K562 (cell line): Measurements from ENCODE around the gene CRNKL1. TPM values are rescaled to one million over a fixed set of nuclear protein-coding genes. Genes with fewer than 3 reads are reported as not detected.

Experiments
- TRIM28 ChIP-seq: fragments of 450-650 bp; IDR thresholded peaks from 2 replicates; pipeline ENCODE4 v1.6.1; 2017
- ZNF212 ChIP-seq: fragments of 450-650 bp; formaldehyde crosslinking; IDR thresholded peaks from 2 replicates; pipeline ENCODE4 v1.4.0; 2020; ENCODE audit warnings: mild to moderate bottlenecking
- ZNF3 ChIP-seq: fragments of 250-450 bp; sonication (Bioruptor Pico); IDR thresholded peaks from 2 replicates; pipeline ENCODE4 v1.5.0; 2021; ENCODE audit warnings: mild to moderate bottlenecking, moderate library complexity
- polyA plus RNA-seq, 8 experiments: library from polyadenylated mRNA; depleted of rRNA in 4 of 8; stranded (reverse) in 5 of 8; unstranded in 3 of 8; fragments of >200 nt; fragmentation: Nextera tagmentation in 2 of 8; fragmentation: Illumina TruSeq in 1 of 8; extraction: Ambion mirVana in 2 of 8; extraction: Trizol in 1 of 8; gene quantifications; 2 replicates each; pipeline versions ENCODE4 v1.2.1 to v1.2.3, GENCODE V29; 2011 to 2014; ENCODE audit warnings: inconsistent platforms in 1 of 8, missing spikeins in 1 of 8
- total RNA-seq, 7 experiments: library from RNA; depleted of rRNA in 6 of 7; stranded (reverse); fragments of >200 nt in 6 of 7; fragmentation: Illumina TruSeq in 2 of 7; extraction: Trizol in 2 of 7; gene quantifications; 2 replicates each; pipeline versions ENCODE4 v1.2.1 to v1.2.3, GENCODE V29; 2011 to 2021; ENCODE audit warnings: low replicate concordance in 1 of 7
- TF ChIP-seq, protein P1 (sequence below): fragments of 450-650 bp; IDR thresholded peaks from 2 replicates; pipeline ENCODE4 v1.6.1; 2016; ENCODE audit warnings: low read depth

Gene CRNKL1
- total and polyA plus RNA-seq, 9 of the 15 experiments (the other 6 are each of a cell fraction or from before 2014, with no cell fraction given), result 8.1 to 17.0 (median 11.7) TPM

DNA sequence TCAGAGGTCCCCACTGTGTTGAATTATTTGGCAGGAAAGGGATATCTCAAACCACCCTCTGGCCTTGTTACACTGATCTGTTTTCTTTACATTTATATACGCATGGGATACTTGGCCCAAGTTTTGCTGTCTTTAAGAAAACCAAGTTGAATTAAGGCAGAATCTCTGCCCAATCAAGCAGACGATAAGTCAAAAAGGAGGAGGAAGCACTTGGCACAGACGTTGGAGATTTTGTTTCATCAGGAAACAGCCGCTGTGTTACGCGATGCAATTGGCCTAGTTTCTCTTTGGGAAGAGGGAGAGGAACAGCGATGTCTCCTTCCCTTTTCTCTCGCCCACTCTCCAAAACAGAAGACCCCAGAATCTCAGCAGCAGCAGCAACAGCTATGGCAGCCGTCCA is 55.3 kb downstream of the CRNKL1 start (continued):
- TF ChIP-seq, protein P1, sequence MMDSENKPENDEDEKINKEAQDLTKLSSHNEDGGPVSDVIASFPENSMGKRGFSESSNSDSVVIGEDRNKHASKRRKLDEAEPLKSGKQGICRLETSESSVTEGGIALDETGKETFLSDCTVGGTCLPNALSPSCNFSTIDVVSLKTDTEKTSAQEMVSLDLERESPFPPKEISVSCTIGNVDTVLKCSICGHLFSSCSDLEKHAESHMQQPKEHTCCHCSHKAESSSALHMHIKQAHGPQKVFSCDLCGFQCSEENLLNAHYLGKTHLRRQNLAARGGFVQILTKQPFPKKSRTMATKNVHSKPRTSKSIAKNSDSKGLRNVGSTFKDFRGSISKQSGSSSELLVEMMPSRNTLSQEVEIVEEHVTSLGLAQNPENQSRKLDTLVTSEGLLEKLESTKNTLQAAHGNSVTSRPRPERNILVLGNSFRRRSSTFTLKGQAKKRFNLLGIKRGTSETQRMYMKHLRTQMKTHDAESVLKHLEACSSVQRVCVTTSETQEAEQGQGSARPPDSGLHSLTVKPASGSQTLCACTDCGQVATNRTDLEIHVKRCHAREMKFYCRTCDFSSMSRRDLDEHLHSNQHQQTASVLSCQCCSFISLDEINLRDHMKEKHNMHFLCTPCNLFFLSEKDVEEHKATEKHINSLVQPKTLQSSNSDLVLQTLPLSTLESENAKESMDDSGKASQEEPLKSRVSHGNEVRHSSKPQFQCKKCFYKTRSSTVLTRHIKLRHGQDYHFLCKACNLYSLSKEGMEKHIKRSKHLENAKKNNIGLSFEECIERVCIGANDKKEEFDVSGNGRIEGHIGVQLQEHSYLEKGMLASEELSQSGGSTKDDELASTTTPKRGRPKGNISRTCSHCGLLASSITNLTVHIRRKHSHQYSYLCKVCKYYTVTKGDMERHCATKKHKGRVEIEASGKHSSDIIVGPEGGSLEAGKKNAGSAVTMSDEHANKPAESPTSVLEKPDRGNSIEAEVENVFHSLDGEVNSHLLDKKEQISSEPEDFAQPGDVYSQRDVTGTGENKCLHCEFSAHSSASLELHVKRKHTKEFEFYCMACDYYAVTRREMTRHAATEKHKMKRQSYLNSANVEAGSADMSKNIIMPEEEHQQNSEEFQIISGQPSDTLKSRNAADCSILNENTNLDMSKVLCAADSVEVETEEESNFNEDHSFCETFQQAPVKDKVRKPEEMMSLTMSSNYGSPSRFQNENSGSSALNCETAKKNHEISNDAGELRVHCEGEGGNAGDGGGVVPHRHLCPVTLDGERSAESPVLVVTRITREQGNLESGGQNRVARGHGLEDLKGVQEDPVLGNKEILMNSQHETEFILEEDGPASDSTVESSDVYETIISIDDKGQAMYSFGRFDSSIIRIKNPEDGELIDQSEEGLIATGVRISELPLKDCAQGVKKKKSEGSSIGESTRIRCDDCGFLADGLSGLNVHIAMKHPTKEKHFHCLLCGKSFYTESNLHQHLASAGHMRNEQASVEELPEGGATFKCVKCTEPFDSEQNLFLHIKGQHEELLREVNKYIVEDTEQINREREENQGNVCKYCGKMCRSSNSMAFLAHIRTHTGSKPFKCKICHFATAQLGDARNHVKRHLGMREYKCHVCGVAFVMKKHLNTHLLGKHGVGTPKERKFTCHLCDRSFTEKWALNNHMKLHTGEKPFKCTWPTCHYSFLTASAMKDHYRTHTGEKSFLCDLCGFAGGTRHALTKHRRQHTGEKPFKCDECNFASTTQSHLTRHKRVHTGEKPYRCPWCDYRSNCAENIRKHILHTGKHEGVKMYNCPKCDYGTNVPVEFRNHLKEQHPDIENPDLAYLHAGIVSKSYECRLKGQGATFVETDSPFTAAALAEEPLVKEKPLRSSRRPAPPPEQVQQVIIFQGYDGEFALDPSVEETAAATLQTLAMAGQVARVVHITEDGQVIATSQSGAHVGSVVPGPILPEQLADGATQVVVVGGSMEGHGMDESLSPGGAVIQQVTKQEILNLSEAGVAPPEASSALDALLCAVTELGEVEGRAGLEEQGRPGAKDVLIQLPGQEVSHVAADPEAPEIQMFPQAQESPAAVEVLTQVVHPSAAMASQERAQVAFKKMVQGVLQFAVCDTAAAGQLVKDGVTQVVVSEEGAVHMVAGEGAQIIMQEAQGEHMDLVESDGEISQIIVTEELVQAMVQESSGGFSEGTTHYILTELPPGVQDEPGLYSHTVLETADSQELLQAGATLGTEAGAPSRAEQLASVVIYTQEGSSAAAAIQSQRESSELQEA, result no peak
- TF ChIP-seq ZNF212 (CRISPR knock-in tag) (no peak), ZNF3 (CRISPR knock-in tag) (no peak), TRIM28 (no peak)
- TF ChIP-seq, all 486 proteins: peak for 0
